WTC11 (cell line): Measurements from ENCODE around the gene SERPINB12.

Source experiments
- ATF1 ChIP-seq: sonication (generic); formaldehyde crosslinking; IDR thresholded peaks from 2 replicates; pipeline ENCODE4 v1.8.1; 2023; ENCODE audit warnings: mild to moderate bottlenecking, moderate library complexity, missing genetic modification reagents
- NFYB ChIP-seq: sonication (generic); formaldehyde crosslinking; conservative IDR thresholded peaks from 2 replicates; pipeline ENCODE4 v1.8.0; 2022; ENCODE audit warnings: low read depth, missing genetic modification reagents
- SMAD3 ChIP-seq: sonication (generic); formaldehyde crosslinking; IDR thresholded peaks from 2 replicates; pipeline ENCODE4 v1.8.0; 2022; ENCODE audit warnings: missing genetic modification reagents, mild to moderate bottlenecking, borderline replicate concordance
- TF ChIP-seq, protein P1 (sequence below): fragments of 200-600 bp; IDR thresholded peaks from 2 replicates; pipeline ENCODE4 v1.8.0; 2022; ENCODE audit warnings: antibody characterized with exemption
- TF ChIP-seq, protein P2 (sequence below): sonication (generic); formaldehyde crosslinking; IDR thresholded peaks from 2 replicates; pipeline ENCODE4 v1.8.0; 2022; ENCODE audit warnings: mild to moderate bottlenecking, missing genetic modification reagents
- TF ChIP-seq, protein P3 (sequence below): sonication (generic); formaldehyde crosslinking; IDR thresholded peaks from 2 replicates; pipeline ENCODE4 v1.8.1; 2023; ENCODE audit warnings: mild to moderate bottlenecking, missing genetic modification reagents, moderate library complexity
- TF ChIP-seq, protein P4 (sequence below): sonication (generic); formaldehyde crosslinking; IDR thresholded peaks from 2 replicates; pipeline ENCODE4 v1.8.0; 2022; ENCODE audit warnings: mild to moderate bottlenecking, missing genetic modification reagents

DNA sequence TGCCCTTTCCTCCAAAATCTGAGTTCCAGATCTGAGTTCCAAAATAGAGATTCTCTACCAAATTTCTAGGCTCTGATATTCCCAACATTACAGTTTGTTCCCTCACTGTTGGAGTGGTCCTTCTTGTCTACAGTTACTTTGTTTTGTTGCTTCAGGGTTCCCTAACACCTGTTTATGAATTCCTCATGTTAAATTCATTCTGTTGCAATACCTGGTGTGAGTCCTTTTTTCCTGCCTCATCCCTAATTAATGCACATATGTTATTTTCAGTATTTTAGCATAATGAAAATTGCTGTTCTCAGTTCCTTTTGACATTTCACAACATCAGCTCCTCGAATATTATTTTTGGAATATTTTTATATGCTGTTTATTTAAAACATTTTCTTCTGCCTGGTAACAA lies 61.2 kb downstream of the SERPINB12 start:
- TF ChIP-seq, protein P1, sequence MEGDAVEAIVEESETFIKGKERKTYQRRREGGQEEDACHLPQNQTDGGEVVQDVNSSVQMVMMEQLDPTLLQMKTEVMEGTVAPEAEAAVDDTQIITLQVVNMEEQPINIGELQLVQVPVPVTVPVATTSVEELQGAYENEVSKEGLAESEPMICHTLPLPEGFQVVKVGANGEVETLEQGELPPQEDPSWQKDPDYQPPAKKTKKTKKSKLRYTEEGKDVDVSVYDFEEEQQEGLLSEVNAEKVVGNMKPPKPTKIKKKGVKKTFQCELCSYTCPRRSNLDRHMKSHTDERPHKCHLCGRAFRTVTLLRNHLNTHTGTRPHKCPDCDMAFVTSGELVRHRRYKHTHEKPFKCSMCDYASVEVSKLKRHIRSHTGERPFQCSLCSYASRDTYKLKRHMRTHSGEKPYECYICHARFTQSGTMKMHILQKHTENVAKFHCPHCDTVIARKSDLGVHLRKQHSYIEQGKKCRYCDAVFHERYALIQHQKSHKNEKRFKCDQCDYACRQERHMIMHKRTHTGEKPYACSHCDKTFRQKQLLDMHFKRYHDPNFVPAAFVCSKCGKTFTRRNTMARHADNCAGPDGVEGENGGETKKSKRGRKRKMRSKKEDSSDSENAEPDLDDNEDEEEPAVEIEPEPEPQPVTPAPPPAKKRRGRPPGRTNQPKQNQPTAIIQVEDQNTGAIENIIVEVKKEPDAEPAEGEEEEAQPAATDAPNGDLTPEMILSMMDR: no peak
- TF ChIP-seq SMAD3 (no peak), NFYB (CRISPR knock-in tag) (no peak), ATF1 (CRISPR knock-in tag) (no peak)
- TF ChIP-seq, protein P2, sequence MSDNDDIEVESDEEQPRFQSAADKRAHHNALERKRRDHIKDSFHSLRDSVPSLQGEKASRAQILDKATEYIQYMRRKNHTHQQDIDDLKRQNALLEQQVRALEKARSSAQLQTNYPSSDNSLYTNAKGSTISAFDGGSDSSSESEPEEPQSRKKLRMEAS (CRISPR knock-in tag): no peak
- TF ChIP-seq, protein P3, sequence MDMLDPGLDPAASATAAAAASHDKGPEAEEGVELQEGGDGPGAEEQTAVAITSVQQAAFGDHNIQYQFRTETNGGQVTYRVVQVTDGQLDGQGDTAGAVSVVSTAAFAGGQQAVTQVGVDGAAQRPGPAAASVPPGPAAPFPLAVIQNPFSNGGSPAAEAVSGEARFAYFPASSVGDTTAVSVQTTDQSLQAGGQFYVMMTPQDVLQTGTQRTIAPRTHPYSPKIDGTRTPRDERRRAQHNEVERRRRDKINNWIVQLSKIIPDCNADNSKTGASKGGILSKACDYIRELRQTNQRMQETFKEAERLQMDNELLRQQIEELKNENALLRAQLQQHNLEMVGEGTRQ (CRISPR knock-in tag): no peak
- TF ChIP-seq, protein P4, sequence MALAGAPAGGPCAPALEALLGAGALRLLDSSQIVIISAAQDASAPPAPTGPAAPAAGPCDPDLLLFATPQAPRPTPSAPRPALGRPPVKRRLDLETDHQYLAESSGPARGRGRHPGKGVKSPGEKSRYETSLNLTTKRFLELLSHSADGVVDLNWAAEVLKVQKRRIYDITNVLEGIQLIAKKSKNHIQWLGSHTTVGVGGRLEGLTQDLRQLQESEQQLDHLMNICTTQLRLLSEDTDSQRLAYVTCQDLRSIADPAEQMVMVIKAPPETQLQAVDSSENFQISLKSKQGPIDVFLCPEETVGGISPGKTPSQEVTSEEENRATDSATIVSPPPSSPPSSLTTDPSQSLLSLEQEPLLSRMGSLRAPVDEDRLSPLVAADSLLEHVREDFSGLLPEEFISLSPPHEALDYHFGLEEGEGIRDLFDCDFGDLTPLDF: no peak
